DND-41 (cell line): ENCODE results near the gene ITPRID1.

ENCODE experiments used
- ATAC-seq: fragments of 200-7000 bp; cut with Tn5 transposase; 3 replicates; pipeline ENCODE4 v1.9.1; 2021; ENCODE audit warnings: low read depth; ENCODE audit not compliant: insufficient read depth
- DNase-seq: peaks from one replicate; pipeline ENCODE4 v3.0.0-alpha.2; 2020
- H2AFZ ChIP-seq: 2 replicates; pipeline ENCODE4 v1.6.0; 2012; ENCODE audit warnings: low read depth, low read length
- H3K27ac ChIP-seq: 2 replicates; pipeline ENCODE4 v1.5.1; 2012; ENCODE audit warnings: low read length, inconsistent platforms
- H3K27me3 ChIP-seq: fragments of 200-600 bp; sonication (generic); 2 replicates; pipeline ENCODE4 v1.6.0; 2012; ENCODE audit warnings: low read length, mild to moderate bottlenecking, inconsistent platforms; ENCODE audit not compliant: insufficient read depth, poor library complexity
- H3K36me3 ChIP-seq: 2 replicates; pipeline ENCODE4 v1.5.1; 2012; ENCODE audit warnings: low read length, inconsistent platforms; ENCODE audit not compliant: insufficient read depth
- H3K4me1 ChIP-seq: 2 replicates; pipeline ENCODE4 v1.5.1; 2012; ENCODE audit warnings: mild to moderate bottlenecking, low read length; ENCODE audit not compliant: insufficient read depth
- H3K4me2 ChIP-seq: 2 replicates; pipeline ENCODE4 v1.6.0; 2012; ENCODE audit warnings: mild to moderate bottlenecking, moderate library complexity, low read length, inconsistent platforms; ENCODE audit not compliant: insufficient read depth
- H3K4me3 ChIP-seq, 2 experiments: fragments of 200-600 bp in 1 of 2; shearing (Covaris generic) in 1 of 2; 2 replicates each; pipeline ENCODE4 v1.5.1; 2012 to 2016; ENCODE audit warnings: inconsistent platforms in 2 of 2, low read length in 2 of 2, mild to moderate bottlenecking in 2 of 2, low read depth in 1 of 2, moderate library complexity in 1 of 2
- H3K79me2 ChIP-seq: 2 replicates; pipeline ENCODE4 v1.6.0; 2012; ENCODE audit warnings: low read length, inconsistent platforms; ENCODE audit not compliant: insufficient read depth
- H3K9ac ChIP-seq: 2 replicates; pipeline ENCODE4 v1.6.0; 2012; ENCODE audit warnings: low read depth, mild to moderate bottlenecking, inconsistent platforms, low read length, moderate library complexity
- H3K9me3 ChIP-seq: 2 replicates; pipeline ENCODE4 v1.5.1; 2012; ENCODE audit warnings: low read length, moderate library complexity, mild to moderate bottlenecking, inconsistent platforms; ENCODE audit not compliant: insufficient read depth, severe bottlenecking
- H4K20me1 ChIP-seq: 2 replicates; pipeline ENCODE4 v1.6.0; 2012; ENCODE audit warnings: low read length; ENCODE audit not compliant: insufficient read depth
- CTCF ChIP-seq: IDR thresholded peaks from 2 replicates; pipeline ENCODE4 v1.5.1; 2012; ENCODE audit warnings: borderline replicate concordance, low read length, moderate library complexity, mild to moderate bottlenecking; ENCODE audit not compliant: poor library complexity, severe bottlenecking; ENCODE audit errors: extremely low read depth
- EZH2 ChIP-seq: IDR thresholded peaks from 3 replicates; pipeline ENCODE4 v1.6.1; 2012; ENCODE audit warnings: borderline replicate concordance, low read depth, mild to moderate bottlenecking, moderate library complexity, low read length, inconsistent platforms; ENCODE audit not compliant: severe bottlenecking

The ITPRID1 gene

GRCh38 chr7:31488562-31489203, 25.2 kb upstream of the ITPRID1 start:
- Histone ChIP-seq H3K36me3 (no peaks in the 10 kb centered on the region), H3K4me1 (no peaks in the 10 kb centered on the region), H2AFZ (no peak overlapping the region), H3K27ac (no peak overlapping the region), H3K9ac (no peak overlapping the region), H3K4me3 (no peak overlapping the region), H3K79me2 (no peaks in the 10 kb centered on the region), H4K20me1 (no peaks in the 10 kb centered on the region), H3K9me3 (no peaks in the 10 kb centered on the region), H3K4me2 (no peak overlapping the region), H3K27me3 (peaks cover 3% of the 10 kb centered on the region)
- TF ChIP-seq EZH2 = no peak
- peak; percentile 79 for TF ChIP-seq CTCF
- peak; percentile 91 for ATAC-seq
- peak; percentile 61 for DNase-seq

GRCh38 chr7:31490796-31491314, 23.0 kb upstream of the ITPRID1 start:
- H3K27ac ChIP-seq = no peak overlapping the region
- no peak for TF ChIP-seq CTCF
- TF ChIP-seq EZH2 = no peak
- DNase-seq (no peak), ATAC-seq (no peak)
- peaks cover 3% of the 10 kb centered on the region for H3K27me3 ChIP-seq
- H2AFZ ChIP-seq = no peak overlapping the region
- no peak overlapping the region for H3K4me2 ChIP-seq
- no peaks in the 10 kb centered on the region for H3K4me1 ChIP-seq
- no peak overlapping the region for H3K4me3 ChIP-seq
- no peak overlapping the region for H3K9ac ChIP-seq
- H3K36me3 ChIP-seq = no peaks in the 10 kb centered on the region
- no peaks in the 10 kb centered on the region for H3K79me2 ChIP-seq
- no peaks in the 10 kb centered on the region for H4K20me1 ChIP-seq
- H3K9me3 ChIP-seq = no peaks in the 10 kb centered on the region

- Histone ChIP-seq H3K4me2 (no peak overlapping the region), H3K9ac (no peak overlapping the region), H3K4me3 (no peak overlapping the region), H2AFZ (no peak overlapping the region), H3K79me2 (no peaks in the 10 kb centered on the region), H3K9me3 (no peaks in the 10 kb centered on the region), H3K4me1 (no peaks in the 10 kb centered on the region), H4K20me1 (no peaks in the 10 kb centered on the region), H3K36me3 (no peaks in the 10 kb centered on the region), H3K27ac (no peak overlapping the region), H3K27me3 (peaks cover 1% of the 10 kb centered on the region)
- no peak for TF ChIP-seq EZH2
- TF ChIP-seq CTCF = no peak
- ATAC-seq = no peak
- DNase-seq = no peak
These were observed 21.8 kb upstream of the ITPRID1 start for GRCh38 chr7:31492086-31492485.

- Histone ChIP-seq H3K9me3 (no peaks in the 10 kb centered on the region), H3K27ac (no peak overlapping the region), H2AFZ (no peak overlapping the region), H3K9ac (no peak overlapping the region), H3K79me2 (no peaks in the 10 kb centered on the region), H3K36me3 (no peaks in the 10 kb centered on the region), H4K20me1 (no peaks in the 10 kb centered on the region), H3K27me3 (no peaks in the 10 kb centered on the region), H3K4me2 (no peak overlapping the region), H3K4me1 (no peaks in the 10 kb centered on the region), H3K4me3 (no peak overlapping the region)
- TF ChIP-seq EZH2 = no peak
- no peak for TF ChIP-seq CTCF
- ATAC-seq (no peak), DNase-seq (no peak)
These were observed 20.1 kb upstream of the ITPRID1 start for GRCh38 chr7:31493714-31494181.
